Body of pancreas (tissue), 4 donors: ENCODE data around the gene RERGL.

Experiments
- POLR2A ChIP-seq, 3 donors: fragments of 450-650 bp; IDR thresholded peaks; one replicate each; pipeline ENCODE4 v1.6.1; 2016; ENCODE audit warnings: antibody characterized with exemption in 3 of 3, mild to moderate bottlenecking in 2 of 3
- TF ChIP-seq, protein P1 (sequence below), 7 experiments: fragments of 450-650 bp in 4 of 7; fragments of 200-600 bp in 3 of 7; sonication (generic) in 3 of 7; IDR thresholded peaks; one replicate each; pipeline ENCODE4 v1.5.1; 2016 to 2019; ENCODE audit warnings: antibody characterized with exemption in 7 of 7

DNA sequence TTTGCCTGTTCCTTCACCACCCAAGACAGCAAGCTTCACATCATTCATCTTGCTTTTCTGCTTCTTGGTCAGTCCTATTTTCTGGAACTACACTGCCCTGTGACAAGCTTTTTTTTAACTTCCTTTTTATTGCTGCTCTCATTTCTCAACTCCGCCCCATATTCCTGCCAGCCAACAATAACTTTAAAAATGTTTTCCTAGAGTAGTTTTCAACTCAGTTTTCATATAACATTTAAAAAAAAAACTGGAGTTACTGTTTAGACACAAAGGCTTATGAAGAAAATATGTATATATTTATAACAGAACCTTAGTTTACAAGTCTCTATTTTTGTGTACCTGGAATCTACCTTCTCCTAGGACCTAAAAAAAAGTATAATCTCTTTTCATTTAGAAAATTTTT, at the start of gene RERGL:
- TF ChIP-seq POLR2A (IDR thresholded peaks at IDR 0.05), result no peak
- TF ChIP-seq, protein P1, sequence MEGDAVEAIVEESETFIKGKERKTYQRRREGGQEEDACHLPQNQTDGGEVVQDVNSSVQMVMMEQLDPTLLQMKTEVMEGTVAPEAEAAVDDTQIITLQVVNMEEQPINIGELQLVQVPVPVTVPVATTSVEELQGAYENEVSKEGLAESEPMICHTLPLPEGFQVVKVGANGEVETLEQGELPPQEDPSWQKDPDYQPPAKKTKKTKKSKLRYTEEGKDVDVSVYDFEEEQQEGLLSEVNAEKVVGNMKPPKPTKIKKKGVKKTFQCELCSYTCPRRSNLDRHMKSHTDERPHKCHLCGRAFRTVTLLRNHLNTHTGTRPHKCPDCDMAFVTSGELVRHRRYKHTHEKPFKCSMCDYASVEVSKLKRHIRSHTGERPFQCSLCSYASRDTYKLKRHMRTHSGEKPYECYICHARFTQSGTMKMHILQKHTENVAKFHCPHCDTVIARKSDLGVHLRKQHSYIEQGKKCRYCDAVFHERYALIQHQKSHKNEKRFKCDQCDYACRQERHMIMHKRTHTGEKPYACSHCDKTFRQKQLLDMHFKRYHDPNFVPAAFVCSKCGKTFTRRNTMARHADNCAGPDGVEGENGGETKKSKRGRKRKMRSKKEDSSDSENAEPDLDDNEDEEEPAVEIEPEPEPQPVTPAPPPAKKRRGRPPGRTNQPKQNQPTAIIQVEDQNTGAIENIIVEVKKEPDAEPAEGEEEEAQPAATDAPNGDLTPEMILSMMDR (IDR thresholded peaks at IDR 0.05), result no peak
